CD14-positive monocyte (primary cell): ENCODE data around the gene EPB41L4A. TPM values are rescaled to one million over a fixed set of nuclear protein-coding genes. Genes with fewer than 3 reads are reported as not detected.

Experiments used
- DNase-seq, 3 donors: peaks; one replicate each; pipeline ENCODE4 v3.0.0-alpha.2; 2011 to 2022
- H2AFZ ChIP-seq: 2 replicates; pipeline ENCODE4 v1.6.0; 2012; ENCODE audit warnings: mild to moderate bottlenecking, low read depth, low read length, inconsistent platforms; ENCODE audit not compliant: insufficient read depth, poor library complexity, severe bottlenecking
- H3K27ac ChIP-seq, 2 donors: 1 replicate in 1 of 2; 2 replicates in 1 of 2; pipeline ENCODE4 v1.5.1; 2012 to 2013; ENCODE audit warnings: low read length in 2 of 2, control low read depth in 1 of 2, inconsistent platforms in 1 of 2, low read depth in 1 of 2, mild to moderate bottlenecking in 1 of 2
- H3K27me3 ChIP-seq, 2 donors: one replicate each; pipeline versions ENCODE4 v1.6.0 to v1.6.1; 2011 to 2013; ENCODE audit warnings: low read length in 2 of 2; ENCODE audit not compliant: control insufficient read depth in 2 of 2, insufficient read depth in 2 of 2
- H3K36me3 ChIP-seq, 2 donors: replicated peaks in 1 of 2; 1 replicate in 1 of 2; 2 replicates in 1 of 2; pipeline versions ENCODE4 v1.5.1 to v1.6.1; 2012 to 2013; ENCODE audit warnings: low read length in 2 of 2, control low read depth in 1 of 2, inconsistent platforms in 1 of 2, mild to moderate bottlenecking in 1 of 2; ENCODE audit not compliant: insufficient read depth in 2 of 2, control insufficient read depth in 1 of 2
- H3K4me1 ChIP-seq, 2 donors: 1 replicate in 1 of 2; 2 replicates in 1 of 2; pipeline versions ENCODE4 v1.5.1 to v1.6.1; 2012 to 2013; ENCODE audit warnings: low read length in 2 of 2, control low read depth in 1 of 2, inconsistent platforms in 1 of 2, mild to moderate bottlenecking in 1 of 2, moderate library complexity in 1 of 2; ENCODE audit not compliant: insufficient read depth in 2 of 2, control insufficient read depth in 1 of 2
- H3K4me2 ChIP-seq: replicated peaks from 2 replicates; pipeline ENCODE3; 2012; ENCODE audit warnings: low read length, moderate library complexity, mild to moderate bottlenecking; ENCODE audit not compliant: poor library complexity, severe bottlenecking; ENCODE audit errors: extremely low read depth
- H3K4me3 ChIP-seq, 3 experiments: fragments of 200-600 bp in 1 of 3; sonication (generic) in 1 of 3; replicated peaks in 1 of 3; 1 replicate in 2 of 3; 2 replicates in 1 of 3; pipeline ENCODE4 v1.5.1; 2011 to 2013; ENCODE audit warnings: low read length in 3 of 3, mild to moderate bottlenecking in 3 of 3, control low read depth in 2 of 3, low read depth in 2 of 3, inconsistent platforms in 1 of 3, moderate library complexity in 1 of 3
- H3K79me2 ChIP-seq: 2 replicates; pipeline ENCODE4 v1.6.0; 2012; ENCODE audit warnings: mild to moderate bottlenecking, control low read depth, inconsistent platforms, low read length, moderate library complexity; ENCODE audit not compliant: insufficient read depth
- H3K9ac ChIP-seq: 2 replicates; pipeline ENCODE4 v1.6.0; 2017; ENCODE audit warnings: low read length, mild to moderate bottlenecking; ENCODE audit not compliant: insufficient read depth, poor library complexity, severe bottlenecking
- H3K9me3 ChIP-seq, 2 donors: replicated peaks in 1 of 2; 1 replicate in 1 of 2; 2 replicates in 1 of 2; pipeline versions ENCODE4 v1.5.1 to v1.6.1; 2012 to 2013; ENCODE audit warnings: low read length in 2 of 2, control low read depth in 1 of 2; ENCODE audit not compliant: control insufficient read depth in 1 of 2, insufficient read depth in 1 of 2
- H4K20me1 ChIP-seq: 2 replicates; pipeline ENCODE4 v1.6.0; 2012; ENCODE audit warnings: mild to moderate bottlenecking, low read length, control low read depth, moderate library complexity; ENCODE audit not compliant: insufficient read depth
- H3K27ac Mint-ChIP-seq, 7 donors: one replicate each; pipeline ENCODE4 v1.8.0; 2020; ENCODE audit warnings: mild to moderate bottlenecking in 7 of 7, mixed read lengths in 7 of 7, moderate library complexity in 6 of 7, inconsistent platforms in 2 of 7
- H3K27me3 Mint-ChIP-seq, 3 donors: one replicate each; pipeline ENCODE4 v1.8.0; 2021 to 2022; ENCODE audit warnings: low read depth in 3 of 3, mild to moderate bottlenecking in 3 of 3, mixed read lengths in 3 of 3, moderate library complexity in 3 of 3, inconsistent platforms in 1 of 3
- H3K36me3 Mint-ChIP-seq, 2 donors: one replicate each; pipeline ENCODE4 v1.8.0; 2020; ENCODE audit warnings: mixed read lengths in 2 of 2, inconsistent platforms in 1 of 2, mild to moderate bottlenecking in 1 of 2
- H3K4me1 Mint-ChIP-seq: one replicate; pipeline ENCODE4 v1.8.0; 2020; ENCODE audit warnings: mild to moderate bottlenecking, mixed read lengths
- H3K4me3 Mint-ChIP-seq, 2 donors: one replicate each; pipeline ENCODE4 v1.8.0; 2020; ENCODE audit warnings: mild to moderate bottlenecking in 2 of 2, mixed read lengths in 2 of 2, moderate library complexity in 1 of 2
- H3K9me3 Mint-ChIP-seq, 7 donors: one replicate each; pipeline ENCODE4 v1.8.0; 2020 to 2022; ENCODE audit warnings: mixed read lengths in 7 of 7, mild to moderate bottlenecking in 6 of 7, moderate library complexity in 6 of 7, inconsistent platforms in 2 of 7
- CTCF ChIP-seq: fragments of 200-600 bp; IDR thresholded peaks from one replicate; pipeline ENCODE4 v1.8.0; 2022; ENCODE audit warnings: antibody characterized with exemption, mild to moderate bottlenecking
- WGBS: methylation state at CpG from one replicate; pipeline ENCODE4 v1.1.5; 2013; ENCODE audit warnings: missing lambda C conversion rate; ENCODE audit not compliant: insufficient coverage; 5-methylcytosine and 5-hydroxymethylcytosine counted together
- intact Hi-C, 2 donors: fragments of 100-400 bp; cut with micrococcal nuclease; formaldehyde crosslinking; loops; one replicate each; pipeline versions ENCODE4 v1.15.0 to v1.15.1; 2023
- polyA plus RNA-seq, 3 donors: library from polyadenylated mRNA; depleted of rRNA in 1 of 3; unstranded in 2 of 3; stranded (reverse) in 1 of 3; fragments of 300-500 nt in 2 of 3; fragments of >200 nt in 1 of 3; fragmentation: Illumina TruSeq in 2 of 3; gene quantifications; 1 replicate in 2 of 3; 2 replicates in 1 of 3; pipeline ENCODE4 v1.2.3, GENCODE V29; 2012 to 2021

EPB41L4A gene
- polyA plus RNA-seq, 3 donors, result 0.01 to 0.05 TPM; not detected in 1

GRCh38 chr5:112232667-112233066 lies 186.4 kb downstream of the EPB41L4A start:
- H3K27me3 ChIP-seq, result no peaks in the 10 kb centered on the region
- no peaks in the 10 kb centered on the region for H4K20me1 ChIP-seq
- TF ChIP-seq CTCF, result no peak
- Mint-ChIP-seq H3K9me3 (no peaks in the 10 kb centered on the region), H3K27me3 (peaks cover 2 to 4% (median 2%) of the 10 kb centered on the region in 3 donors), H3K4me1 (peaks cover 2% of the 10 kb centered on the region), H3K27ac (no peak overlapping the region), H3K36me3 (no peaks in the 10 kb centered on the region), H3K4me3 (no peak overlapping the region)
- H3K4me2 ChIP-seq, result no peak overlapping the region
- H3K9ac ChIP-seq, result no peak overlapping the region
- no peaks in the 10 kb centered on the region for H3K36me3 ChIP-seq
- intact Hi-C loops, result no loop called here
- DNase-seq, result no peak
- no peak overlapping the region for H3K27ac ChIP-seq
- H3K9me3 ChIP-seq, result no peaks in the 10 kb centered on the region
- no CpG with 5 or more reads among the region's 1 CpG for WGBS
- H3K79me2 ChIP-seq, result no peaks in the 10 kb centered on the region
- no peak overlapping the region for H3K4me3 ChIP-seq
- no peaks in the 10 kb centered on the region for H3K4me1 ChIP-seq
- H2AFZ ChIP-seq, result no peak overlapping the region

- no peaks in the 10 kb centered on the region for H3K36me3 Mint-ChIP-seq
- Histone ChIP-seq H3K27ac (no peak overlapping the region), H3K9me3 (no peaks in the 10 kb centered on the region), H3K36me3 (no peaks in the 10 kb centered on the region), H3K4me3 (no peak overlapping the region), H3K4me1 (no peaks in the 10 kb centered on the region), H4K20me1 (no peaks in the 10 kb centered on the region), H3K27me3 (no peaks in the 10 kb centered on the region), H3K79me2 (no peaks in the 10 kb centered on the region), H3K9ac (no peak overlapping the region), H3K4me2 (no peak overlapping the region), H2AFZ (no peak overlapping the region)
- no peak overlapping the region for H3K4me3 Mint-ChIP-seq
- intact Hi-C loops, result no loop called here
- H3K27me3 Mint-ChIP-seq, result peaks cover 2% of the 10 kb centered on the region in 3 donors
- no peak for DNase-seq
- no peaks in the 10 kb centered on the region for H3K9me3 Mint-ChIP-seq
- WGBS, result 86% methylated on average over 3 of the region's 4 CpGs
- no peak overlapping the region for H3K27ac Mint-ChIP-seq
- TF ChIP-seq CTCF, result no peak
- peaks cover 2% of the 10 kb centered on the region for H3K4me1 Mint-ChIP-seq
These were observed 188.5 kb downstream of the EPB41L4A start for GRCh38 chr5:112230606-112231005.
